SK-N-DZ (cell line): ENCODE data around the gene ILF3.

Experiments
- DNase-seq: peaks from one replicate; pipeline ENCODE4 v3.0.0-alpha.2; 2015; ENCODE audit warnings: low spot score

Gene ILF3

DNA sequence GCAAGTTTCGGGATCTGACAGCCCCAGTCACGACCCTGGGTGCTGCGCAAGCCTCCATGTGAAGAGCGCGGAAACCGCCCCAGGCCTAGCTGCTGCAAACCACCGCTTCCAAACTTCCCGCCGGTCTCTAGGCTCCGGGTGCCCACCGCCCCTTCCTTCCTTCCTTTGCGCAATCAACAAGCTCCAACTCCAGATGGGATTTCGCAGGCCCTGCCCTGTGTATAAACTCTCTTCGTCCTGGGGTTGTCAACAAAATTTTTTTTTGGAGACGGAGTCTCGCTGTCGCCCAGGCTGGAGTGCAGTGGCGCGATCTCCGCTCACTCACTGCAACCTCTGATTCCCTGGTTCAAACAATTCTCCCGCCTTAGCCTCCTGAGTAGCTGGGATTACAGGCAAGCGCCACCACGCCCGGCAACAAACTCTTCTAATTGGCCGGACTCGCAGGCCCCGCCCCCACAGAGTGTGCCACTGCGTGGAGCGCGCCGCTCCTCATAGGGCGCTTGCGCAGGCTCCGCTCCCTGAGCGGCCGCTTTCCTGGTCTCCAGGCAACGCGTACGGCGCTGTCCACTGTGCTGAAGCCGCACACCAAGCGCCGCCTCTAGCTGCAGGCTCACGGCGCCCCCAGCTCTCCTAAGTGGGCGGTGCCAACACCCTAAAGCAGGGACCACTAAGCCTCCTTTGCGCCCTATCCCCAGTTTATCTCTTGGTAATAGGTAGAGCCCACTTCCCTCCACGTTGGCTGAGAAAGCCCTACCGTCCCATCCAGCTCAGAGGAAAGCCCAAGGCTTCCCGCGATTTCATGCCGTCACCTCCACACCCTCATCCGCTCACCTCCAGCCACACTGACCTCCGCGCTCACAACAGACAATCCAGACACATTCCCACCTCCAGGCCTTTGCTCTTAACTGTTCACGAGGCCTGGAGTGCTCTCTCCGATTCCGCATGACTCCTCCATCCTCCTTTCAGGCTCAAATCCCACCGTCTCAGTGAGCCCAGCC lies 41.6 kb downstream of the ILF3 start:
- peak; percentile 94 for DNase-seq

DNA sequence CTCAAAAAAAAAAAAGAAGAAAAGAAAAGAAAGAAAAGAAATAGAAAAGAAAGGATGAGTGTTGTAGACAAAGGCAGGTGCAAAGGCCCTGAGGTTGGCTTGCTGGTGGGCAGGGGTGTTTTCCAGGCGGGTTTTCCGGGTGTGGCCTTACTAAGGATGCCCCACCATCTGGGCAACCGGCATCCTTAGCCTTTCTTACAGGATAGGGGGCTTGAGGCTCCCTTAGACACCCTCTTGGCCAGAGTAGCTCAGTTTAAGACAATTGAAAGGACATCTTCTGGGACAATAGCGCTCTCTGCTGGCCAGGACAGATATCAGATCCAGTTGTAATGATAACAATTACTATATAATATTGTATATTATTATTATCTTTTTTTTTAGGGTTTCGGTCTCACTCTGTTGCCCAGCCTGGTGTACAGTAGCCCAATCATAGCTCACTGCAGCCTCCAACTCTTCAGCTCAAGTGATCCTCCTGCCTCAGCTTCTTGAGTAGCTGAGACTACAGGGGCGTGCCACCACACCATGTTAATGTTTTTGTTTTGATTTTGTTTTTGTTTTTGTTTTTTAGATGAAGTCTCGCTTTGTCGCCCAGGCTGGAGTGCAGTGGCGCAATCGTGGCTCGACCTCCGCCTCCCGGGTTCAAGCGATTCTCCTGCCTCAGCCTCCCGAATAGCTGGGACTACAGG lies 45.6 kb downstream of the ILF3 start:
- DNase-seq, result peak; percentile 57

DNA sequence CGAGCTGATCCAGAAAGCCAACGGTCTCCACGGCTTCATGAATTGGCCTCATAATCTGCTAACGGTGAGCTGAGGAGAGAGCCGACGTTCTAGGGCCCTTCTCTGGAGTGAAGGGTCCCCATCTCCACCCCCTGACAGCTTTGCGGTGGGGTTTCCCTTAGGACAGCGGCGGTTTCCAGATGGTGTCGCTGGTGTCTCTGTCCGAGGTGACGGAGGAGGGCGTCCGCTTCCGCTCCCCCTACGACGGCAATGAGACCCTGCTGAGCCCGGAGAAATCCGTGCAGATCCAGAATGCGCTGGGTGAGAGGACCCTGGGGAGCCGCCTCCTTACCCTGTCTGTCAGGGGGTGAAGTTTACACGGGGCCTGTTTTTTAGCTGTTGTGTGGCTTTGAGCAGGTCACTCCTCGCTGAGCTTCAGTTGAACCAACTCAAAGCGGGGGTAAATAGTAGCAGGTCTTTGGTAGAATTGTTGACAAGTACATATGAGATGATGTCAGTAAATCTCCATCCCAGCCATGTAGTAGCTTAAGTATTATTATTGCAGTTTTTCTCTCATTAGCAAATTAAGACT lies 47.9 kb downstream of the ILF3 start:
- DNase-seq, result peak; percentile 70

DNA sequence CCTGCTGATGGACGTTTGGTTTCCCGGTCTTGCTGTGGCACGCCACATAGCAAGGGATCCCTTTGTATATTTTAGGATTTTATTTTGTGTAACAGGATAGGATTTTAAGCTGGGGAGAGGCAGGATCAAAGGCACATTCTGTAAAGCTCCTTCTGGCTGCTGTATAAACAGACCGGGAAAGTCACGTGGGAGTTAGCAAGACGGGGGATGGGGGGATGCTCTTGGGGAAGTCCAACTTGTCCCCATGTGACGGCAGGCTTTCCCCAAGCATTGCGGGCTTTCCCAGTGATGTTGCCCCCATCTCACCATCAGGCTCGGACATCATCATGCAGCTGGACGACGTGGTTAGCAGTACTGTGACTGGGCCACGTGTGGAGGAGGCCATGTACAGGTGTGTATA lies 52.8 kb downstream of the ILF3 start:
- DNase-seq, result no peak

DNA sequence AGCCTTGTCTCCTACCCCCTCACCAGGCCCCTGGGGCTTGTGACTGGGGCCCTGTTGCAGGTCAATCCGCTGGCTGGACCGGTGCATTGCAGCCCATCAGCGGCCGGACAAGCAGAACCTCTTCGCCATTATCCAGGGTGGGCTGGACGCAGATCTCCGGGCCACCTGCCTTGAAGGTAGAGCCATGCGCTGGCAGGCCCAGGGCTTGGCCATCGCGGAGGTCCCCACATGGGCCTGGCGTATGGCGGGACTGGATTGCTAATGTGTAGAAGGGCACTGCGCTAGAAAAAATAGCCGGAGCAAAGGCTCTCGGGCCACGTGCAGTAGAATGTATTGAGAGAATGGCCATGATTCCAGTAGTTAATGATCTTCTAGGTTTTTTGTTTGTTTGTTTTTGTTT lies 53.3 kb downstream of the ILF3 start:
- no peak for DNase-seq

DNA sequence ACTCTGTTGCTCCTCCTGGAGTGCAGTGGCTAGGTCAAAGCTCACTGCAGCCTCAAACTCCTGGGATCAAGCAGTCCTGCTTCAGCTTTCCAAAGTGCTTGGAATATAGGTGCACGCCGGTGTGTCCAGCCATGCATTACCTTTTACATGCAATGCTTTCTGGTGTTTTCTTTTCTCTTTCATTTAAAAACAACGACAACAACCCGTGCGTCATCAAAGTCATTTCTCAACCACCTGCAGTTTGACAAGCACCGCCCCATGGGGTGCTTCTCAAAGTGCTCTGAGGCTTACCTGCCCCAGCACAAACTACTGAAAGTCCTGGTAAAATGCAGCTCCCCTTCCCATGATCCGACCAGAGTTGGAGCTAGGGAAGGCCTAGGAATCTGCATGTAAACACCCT lies 54.1 kb downstream of the ILF3 start:
- DNase-seq, result no peak

DNA sequence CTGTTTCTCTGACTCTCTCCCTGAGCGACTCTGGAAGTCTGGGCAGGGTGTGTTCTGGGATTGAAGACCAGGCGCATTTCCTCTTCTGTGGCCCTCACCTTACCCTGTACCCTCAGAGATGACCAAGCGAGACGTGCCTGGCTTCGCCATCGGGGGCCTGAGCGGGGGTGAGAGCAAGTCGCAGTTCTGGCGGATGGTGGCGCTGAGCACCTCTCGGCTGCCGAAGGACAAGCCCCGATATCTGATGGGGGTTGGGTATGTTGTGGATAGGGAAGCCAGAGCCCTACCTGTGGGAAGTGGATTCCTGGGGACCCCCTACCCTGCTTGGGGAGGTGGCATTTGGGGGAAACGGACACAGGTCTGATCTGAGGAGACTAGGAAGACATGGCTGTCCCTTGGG lies 57.9 kb downstream of the ILF3 start:
- DNase-seq, result no peak

DNA sequence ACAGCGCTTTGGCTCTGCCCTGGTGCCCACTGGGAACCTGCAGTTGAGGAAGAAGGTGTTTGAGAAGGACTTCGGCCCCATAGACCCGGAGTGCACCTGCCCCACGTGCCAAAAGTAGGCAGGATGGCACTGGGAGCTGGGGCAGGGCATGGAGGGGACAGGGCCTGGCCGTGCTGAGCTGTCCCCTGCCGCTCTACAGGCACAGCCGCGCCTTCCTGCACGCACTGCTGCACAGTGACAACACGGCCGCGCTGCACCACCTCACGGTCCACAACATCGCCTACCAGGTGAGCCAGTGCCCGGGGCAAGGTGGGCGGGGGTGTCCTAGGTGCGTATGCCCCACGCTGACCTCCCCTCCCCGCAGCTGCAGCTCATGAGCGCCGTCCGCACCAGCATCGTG lies 58.6 kb downstream of the ILF3 start:
- no peak for DNase-seq

DNA sequence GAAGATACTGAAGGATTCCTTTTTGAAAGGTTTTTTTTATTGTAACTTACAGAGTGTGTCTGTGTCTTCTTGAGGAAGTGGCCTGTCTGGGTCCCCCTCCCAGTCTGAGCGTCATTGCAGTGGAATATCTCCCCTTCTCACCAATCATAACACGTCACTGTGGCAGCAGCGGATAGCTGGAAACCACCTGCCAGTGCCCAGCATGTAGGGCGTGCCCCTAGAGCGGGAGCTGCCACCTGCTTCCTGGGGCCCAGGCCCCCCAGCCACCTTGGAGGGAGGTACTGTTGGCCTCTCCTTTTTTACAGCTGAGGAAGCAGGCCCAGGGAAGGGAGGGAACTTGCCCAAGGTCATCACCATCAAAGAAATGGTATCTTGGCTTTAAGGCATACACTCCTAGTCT lies 59.2 kb downstream of the ILF3 start:
- no peak for DNase-seq

DNA sequence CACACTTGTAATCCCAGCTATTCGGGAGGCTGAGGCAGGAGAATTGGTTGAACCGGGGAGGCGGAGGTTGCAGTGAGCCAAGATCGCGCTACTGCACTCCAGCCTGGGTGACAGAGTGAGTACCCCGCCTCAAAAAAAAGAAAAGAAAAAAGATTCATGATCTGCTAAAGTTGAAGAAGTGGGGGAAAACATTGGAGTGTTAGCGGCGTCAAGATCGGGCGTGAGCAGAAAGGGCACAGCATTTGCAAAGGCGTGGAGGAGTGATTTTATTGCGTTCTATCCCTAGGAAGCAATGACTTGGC lies 62.9 kb downstream of the ILF3 start:
- DNase-seq, result no peak

DNA sequence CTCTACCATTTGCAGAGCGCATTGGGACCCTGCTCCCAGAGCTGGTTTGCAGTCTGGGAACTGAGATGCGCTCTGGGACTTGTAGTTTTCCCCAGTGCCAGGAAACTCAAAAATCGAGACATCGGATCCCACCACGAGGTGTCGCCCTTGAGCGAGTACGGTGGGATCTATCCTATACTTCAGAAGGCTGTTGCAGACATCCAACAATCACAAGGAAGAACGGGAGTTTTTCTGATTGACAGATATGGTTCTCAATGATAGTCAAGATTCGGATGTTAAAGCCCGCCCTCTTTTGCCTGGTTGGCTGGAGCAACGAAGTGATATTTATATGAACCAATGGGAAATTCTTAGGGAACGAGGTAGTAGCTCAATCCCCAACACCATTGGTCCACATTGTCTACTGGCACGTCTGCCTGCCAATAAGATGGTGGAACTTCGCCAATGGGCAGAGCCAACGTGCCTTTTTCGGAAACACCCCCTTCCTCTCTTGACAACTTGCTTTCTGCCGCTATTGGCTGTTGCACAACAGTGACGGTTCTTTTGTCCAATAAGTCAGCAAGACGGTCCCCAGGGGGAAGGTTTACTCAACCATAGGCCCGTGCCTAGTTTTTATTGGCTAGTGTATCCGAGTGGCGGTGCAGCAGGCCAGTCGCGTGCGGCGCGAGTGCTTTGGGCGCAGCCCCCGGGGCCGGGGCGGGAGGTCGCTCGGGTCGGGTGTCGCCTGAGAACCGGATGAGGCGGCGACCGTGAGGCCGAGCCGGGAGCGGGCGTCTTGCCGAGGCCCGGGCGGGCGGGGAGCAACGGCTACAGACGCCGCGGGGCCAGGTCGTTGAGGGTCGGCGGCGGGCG lies 63.4 kb downstream of the ILF3 start, which contains the start of gene DNM2:
TSS of gene DNM2 (plus strand) at position 724 of the 849 bp plus-strand sequence. CDS start 164 bp downstream, outside the sequence.
- DNase-seq, result peak; percentile 100

DNA sequence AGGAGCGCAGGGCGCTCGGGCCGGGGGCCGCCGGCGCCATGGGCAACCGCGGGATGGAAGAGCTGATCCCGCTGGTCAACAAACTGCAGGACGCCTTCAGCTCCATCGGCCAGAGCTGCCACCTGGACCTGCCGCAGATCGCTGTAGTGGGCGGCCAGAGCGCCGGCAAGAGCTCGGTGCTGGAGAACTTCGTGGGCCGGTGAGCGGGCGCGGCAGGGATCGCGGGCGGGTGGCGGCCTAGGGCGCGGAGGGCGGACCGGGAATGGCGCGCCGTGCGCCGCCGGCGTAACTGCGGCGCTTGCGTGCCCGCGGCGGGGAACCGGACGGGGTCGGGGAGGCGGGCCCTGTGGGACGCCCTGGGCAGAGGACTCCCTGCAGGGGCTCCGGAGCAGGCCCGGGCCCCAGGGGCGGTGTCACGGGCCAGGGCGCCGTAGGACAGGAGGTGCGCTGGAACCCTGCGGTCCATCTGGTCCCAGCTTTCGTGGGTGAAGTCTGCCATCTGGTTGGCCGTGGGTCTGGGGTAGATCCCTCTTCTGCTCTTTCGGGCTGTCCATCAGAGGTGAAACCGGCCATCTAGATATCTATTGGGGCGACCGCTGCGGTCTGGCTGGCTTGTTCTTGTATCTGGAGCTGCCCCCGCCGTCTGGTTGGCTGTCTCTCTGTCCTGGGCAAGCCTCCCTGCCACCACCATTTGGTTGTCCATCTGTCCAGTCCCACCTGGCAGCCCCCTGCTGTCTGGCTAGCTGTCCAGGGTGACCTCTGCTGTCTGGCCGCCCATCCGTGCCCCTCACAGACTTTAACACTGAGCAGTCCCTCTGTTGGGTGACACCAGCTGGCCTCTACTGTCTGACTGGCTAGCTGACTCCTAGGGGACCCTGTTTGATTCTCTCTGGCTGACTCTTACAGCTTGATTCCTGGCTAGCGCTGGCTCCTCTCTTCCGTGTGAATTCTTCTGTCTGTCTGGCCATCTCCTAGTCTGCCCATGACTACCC lies 64.4 kb downstream of the ILF3 start:
- no peak for DNase-seq

DNA sequence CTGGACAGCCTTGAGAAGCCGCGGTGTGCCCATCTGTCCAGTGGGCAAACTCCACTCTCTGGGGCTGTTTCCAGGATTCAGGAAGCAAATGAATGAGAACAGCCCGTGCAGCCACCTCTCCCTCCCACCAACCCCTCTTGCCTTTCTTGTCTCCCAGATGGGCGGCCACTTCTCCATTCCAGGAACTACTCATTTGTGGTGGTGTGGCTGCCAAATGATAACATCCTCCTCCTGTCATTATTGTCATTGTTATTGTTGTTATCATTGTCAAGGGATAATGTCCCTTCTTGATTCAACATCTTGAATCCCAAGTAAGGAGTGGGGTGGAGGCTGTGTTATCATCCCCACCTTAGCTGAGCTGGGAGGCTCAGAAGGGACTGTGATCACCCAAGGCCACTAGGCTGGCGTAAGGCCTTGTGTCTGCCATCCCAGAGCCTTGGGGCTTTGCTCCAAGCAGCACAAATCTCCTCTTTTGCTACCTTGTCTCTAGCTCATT lies 65.4 kb downstream of the ILF3 start:
- no peak for DNase-seq

DNA sequence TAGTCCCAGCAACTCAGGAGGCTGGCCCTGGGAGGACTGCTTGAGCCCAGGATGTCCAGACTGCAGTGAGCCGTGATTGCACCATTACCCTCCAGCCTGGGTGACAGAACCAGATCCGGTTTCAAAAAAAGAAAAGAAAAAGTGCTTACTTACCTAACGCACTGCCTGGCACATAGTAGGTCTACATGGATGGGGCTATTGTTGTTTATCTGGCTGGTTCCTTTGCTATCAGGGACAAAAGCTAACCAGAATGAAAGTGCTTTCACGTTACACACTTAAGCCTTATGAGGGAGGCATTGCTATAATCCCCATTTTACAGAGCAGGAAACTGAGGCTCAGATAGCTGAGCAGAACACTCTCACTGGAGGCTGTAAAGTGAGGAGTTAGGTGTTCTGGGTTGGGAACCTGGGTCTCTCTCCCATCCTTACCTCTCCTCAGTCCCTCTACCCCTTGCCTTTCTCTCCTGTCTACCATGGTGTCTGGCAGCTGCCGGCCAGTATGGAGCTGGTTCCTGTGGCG lies 66.5 kb downstream of the ILF3 start:
- DNase-seq, result no peak

DNA sequence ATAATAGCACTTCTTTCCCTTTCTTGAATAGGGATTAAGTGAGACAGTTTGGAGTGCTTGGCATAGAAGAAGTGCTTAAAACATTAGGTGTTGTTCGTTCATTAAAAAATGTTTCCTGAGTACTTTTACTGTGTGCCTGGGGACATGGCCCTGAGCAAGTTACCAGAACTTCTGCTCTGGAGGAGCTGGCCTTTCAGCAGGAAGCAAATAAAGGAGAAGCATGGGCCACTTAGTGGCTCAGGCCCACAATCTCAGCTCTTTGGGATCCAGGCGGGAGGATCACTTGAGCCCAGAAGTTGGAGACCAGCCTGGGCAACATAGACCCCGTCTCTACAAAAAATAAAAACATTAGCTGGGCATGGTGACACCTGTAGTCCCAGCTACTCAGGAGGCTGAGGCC lies 69.4 kb downstream of the ILF3 start:
- no peak for DNase-seq

DNA sequence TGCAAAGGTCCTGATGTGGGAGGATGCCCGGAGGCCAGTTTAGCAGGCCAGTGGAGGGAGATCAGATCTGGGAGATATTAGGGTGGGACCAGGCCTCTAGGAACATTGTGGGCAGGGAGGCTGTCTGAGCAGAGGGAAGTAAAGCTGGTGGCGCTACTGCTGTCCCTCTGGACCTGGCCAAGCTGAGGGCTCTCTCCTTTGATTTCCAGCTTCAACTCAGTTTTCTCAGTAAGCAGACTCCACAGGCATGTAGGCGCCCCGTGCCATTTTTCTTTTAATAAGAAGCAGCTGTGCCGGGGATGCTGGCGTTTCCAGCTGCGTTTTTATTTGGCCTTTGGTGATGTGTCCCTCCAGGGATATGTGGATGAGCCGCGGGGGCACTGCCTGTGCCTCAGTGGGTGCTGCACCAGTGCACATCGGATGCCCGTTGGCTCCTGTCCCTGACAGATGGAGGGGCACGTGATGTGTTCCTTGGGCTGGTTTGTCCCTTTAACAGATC lies 70.5 kb downstream of the ILF3 start:
- DNase-seq, result no peak

DNA sequence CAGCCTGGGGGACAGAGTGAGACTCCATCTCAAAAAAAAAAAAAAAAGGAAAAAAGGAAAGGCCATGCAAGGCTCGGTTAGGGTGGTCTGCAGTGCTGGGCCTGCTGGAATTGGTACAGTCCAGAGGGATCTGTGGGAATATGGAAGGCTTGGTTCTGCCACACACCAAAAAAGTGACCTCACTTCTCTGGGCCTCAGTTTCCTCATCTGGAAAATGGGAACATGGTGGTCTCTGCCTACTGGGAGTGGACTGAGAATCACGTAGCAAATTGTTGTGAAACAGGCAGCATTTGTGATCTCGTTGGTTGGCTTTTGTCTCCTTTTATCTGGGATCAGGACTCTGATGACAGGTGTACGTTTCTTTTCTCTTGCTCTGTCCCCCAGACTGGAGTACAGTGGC lies 71.3 kb downstream of the ILF3 start:
- no peak for DNase-seq

DNA sequence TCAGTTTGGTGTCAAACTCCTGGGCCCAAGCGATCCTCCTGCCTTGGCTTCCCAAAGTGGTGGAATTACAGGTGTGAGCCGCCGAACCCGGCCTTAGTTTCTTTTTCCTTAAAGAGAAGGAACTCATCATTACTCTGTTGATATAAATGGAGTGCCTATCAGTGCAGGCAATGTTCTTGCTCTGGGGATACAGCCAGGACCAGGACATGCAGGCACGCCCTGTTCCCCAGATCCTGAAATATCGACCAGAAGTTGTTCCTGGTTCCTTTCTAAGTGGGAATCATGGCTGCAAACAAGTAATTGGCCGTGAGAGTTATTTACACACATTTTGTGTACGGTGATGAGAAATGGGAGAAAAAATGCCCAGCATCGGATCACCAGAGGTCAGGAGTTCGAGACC lies 72.1 kb downstream of the ILF3 start:
- no peak for DNase-seq

DNA sequence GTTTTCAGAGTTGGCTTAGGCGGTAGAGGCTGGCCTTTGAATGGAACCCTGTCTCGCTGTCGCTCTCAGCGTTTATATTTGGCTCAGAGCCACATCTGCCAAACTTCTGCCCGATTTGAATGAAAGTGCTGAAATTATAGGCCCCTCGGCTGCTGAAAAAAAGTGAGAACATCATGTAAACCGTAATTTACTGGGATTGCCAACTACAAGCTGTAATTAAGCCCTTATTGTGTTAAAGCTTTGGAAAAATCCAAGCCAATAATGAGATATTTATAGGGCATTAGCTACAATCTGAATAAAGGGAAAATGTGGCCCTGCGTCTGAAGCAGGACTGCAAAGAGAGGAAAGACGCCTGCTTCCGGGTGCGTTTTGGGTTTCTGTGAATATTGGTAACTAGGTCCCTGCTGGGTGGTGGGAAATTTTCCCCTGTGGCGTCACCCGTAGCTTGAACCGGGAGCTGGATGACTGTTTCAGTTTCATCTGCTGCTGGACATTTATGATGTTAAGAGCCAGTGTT lies 73.6 kb downstream of the ILF3 start:
- no peak for DNase-seq

DNA sequence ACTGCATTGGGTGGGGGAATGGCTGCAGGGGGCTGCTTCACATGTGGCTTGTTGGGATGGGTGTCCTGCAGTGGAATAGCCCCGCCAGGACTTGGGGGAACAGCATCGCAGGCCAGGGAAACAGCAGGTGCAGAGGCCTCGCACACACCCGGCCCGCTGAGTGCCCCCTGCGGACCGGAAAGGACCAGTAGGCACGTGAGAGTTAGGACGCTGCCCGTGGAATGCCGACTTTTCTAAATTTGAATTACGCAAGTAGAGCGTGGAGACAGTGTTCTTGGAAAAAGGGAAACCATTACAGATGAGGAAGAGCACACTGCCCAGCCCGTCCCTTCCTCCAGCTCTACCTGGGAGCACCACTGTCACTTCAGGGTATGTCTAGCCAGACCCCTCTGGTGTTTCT lies 75.3 kb downstream of the ILF3 start:
- no peak for DNase-seq
